Breast epithelium (tissue), 4 donors: ENCODE measurements around the gene PYGL. TPM values are rescaled to one million over a fixed set of nuclear protein-coding genes. Genes with fewer than 3 reads are reported as not detected.

Experiments used
- DNase-seq, 2 donors: peaks; one replicate each; pipeline ENCODE4 v3.0.0-alpha.2; 2019; ENCODE audit warnings: low spot score in 2 of 2
- H3K27ac ChIP-seq, 2 donors: fragments of 200-600 bp; sonication (generic) in 1 of 2; one replicate each; pipeline ENCODE4 v1.5.1; 2016 to 2019; ENCODE audit warnings: mild to moderate bottlenecking in 1 of 2
- H3K27me3 ChIP-seq, 2 donors: fragments of 200-600 bp; sonication (generic) in 1 of 2; one replicate each; pipeline versions ENCODE4 v1.5.1 to v1.6.0; 2017 to 2019; ENCODE audit warnings: control low read depth in 1 of 2, mild to moderate bottlenecking in 1 of 2
- H3K36me3 ChIP-seq: fragments of 200-600 bp; one replicate; pipeline ENCODE4 v1.5.1; 2019
- H3K4me1 ChIP-seq, 2 donors: fragments of 200-600 bp; sonication (generic); one replicate each; pipeline ENCODE4 v1.5.1; 2016 to 2019; ENCODE audit warnings: control low read depth in 1 of 2
- H3K4me3 ChIP-seq, 3 donors: fragments of 200-600 bp; sonication (generic); 1 replicate in 2 of 3; 2 replicates in 1 of 3; pipeline ENCODE4 v1.5.1; 2016 to 2019; ENCODE audit warnings: mild to moderate bottlenecking in 3 of 3, moderate library complexity in 2 of 3
- H3K9me3 ChIP-seq, 2 donors: fragments of 200-600 bp; sonication (generic) in 1 of 2; one replicate each; pipeline ENCODE4 v1.5.1; 2016 to 2019; ENCODE audit warnings: control low read depth in 1 of 2
- POLR2A ChIP-seq: fragments of 450-650 bp; IDR thresholded peaks from one replicate; pipeline ENCODE4 v1.6.1; 2016; ENCODE audit warnings: antibody characterized with exemption, mild to moderate bottlenecking, moderate library complexity
- POLR2AphosphoS5 ChIP-seq, 3 donors: sonication (generic); formaldehyde crosslinking; IDR thresholded peaks; one replicate each; pipeline ENCODE4 v1.6.1; 2017; ENCODE audit warnings: antibody characterized with exemption in 3 of 3
- intact Hi-C: fragments of 100-400 bp; cut with DNase I; formaldehyde crosslinking; loops from one replicate; pipeline ENCODE4 v1.15.1; 2023; ENCODE audit warnings: low total_unique reads
- total RNA-seq, 3 donors: library from RNA; depleted of rRNA; stranded (reverse); fragments of >200 nt; gene quantifications; one replicate each; pipeline ENCODE4 v1.1.0, GENCODE V29; 2016
- TF ChIP-seq, protein P1 (sequence below), 3 donors: fragments of 450-650 bp; IDR thresholded peaks; one replicate each; pipeline ENCODE4 v1.5.1; 2016 to 2017; ENCODE audit warnings: antibody characterized with exemption in 3 of 3, mild to moderate bottlenecking in 3 of 3, moderate library complexity in 3 of 3

PYGL gene
- total RNA-seq, 3 donors from 2014 or later = 53.6 to 126 (median 57.4) TPM

DNA sequence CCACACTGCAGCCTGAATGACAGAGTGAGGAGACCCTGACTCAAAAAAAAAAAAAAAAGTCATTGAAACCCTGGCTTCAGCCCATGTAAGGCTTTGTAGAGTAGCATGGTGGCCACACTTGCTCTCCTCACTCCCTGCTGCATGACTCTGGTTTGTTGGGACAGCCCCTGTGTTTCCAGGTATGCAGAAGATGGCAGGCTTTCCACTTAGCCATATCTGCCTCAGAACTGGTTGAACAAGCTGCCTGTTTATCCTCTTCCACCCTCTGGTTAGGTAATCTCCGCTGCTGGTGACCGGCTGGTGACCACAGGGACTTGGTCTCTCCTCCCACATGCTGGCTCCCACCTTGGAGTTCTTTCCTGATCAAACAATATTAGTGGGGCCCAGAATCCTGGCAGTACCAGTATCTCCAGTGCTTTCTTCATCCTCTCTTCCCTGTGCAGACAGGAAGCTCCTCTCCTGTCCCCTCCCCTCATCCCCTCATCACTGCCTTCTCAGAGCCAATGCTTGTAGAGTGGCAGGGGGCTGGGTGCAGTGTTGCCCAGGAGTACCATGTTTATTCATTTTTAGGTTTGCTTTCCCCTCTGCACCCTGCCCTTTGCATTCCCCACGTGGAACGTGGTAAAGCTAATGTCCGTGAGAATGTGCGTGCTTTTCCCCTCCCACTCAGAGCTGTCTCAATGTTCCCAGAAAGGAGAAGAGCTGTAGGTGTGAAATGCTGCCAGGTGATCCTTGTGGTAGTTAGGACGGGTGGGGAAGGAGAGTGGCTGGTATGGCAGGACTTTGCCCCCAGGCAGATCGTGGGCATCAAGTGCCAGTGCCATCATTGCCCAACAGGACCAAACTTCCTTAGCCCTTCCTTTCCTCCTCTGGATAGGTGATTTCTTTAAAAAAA is 61.1 kb downstream of the PYGL start:
- intact Hi-C loops = no loop called here
- Histone ChIP-seq H3K27ac (no peak overlapping the region), H3K36me3 (no peaks in the 10 kb centered on the region), H3K27me3 (no peaks in the 10 kb centered on the region), H3K9me3 (no peaks in the 10 kb centered on the region), H3K4me1 (no peaks in the 10 kb centered on the region), H3K4me3 (no peak overlapping the region)
- peak in 1 of 2 donors; percentile 43 for DNase-seq
- TF ChIP-seq POLR2A (no peak), POLR2AphosphoS5 (IDR thresholded peaks at IDR 0.05) (no peak)
- TF ChIP-seq, protein P1, sequence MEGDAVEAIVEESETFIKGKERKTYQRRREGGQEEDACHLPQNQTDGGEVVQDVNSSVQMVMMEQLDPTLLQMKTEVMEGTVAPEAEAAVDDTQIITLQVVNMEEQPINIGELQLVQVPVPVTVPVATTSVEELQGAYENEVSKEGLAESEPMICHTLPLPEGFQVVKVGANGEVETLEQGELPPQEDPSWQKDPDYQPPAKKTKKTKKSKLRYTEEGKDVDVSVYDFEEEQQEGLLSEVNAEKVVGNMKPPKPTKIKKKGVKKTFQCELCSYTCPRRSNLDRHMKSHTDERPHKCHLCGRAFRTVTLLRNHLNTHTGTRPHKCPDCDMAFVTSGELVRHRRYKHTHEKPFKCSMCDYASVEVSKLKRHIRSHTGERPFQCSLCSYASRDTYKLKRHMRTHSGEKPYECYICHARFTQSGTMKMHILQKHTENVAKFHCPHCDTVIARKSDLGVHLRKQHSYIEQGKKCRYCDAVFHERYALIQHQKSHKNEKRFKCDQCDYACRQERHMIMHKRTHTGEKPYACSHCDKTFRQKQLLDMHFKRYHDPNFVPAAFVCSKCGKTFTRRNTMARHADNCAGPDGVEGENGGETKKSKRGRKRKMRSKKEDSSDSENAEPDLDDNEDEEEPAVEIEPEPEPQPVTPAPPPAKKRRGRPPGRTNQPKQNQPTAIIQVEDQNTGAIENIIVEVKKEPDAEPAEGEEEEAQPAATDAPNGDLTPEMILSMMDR (IDR thresholded peaks at IDR 0.05) = no peak

- intact Hi-C loops = no loop called here
- TF ChIP-seq POLR2AphosphoS5 (IDR thresholded peaks at IDR 0.05) = no peak
- TF ChIP-seq, protein P1 (IDR thresholded peaks at IDR 0.05) = no peak
- no peak for TF ChIP-seq POLR2A
- DNase-seq = no peak
- Histone ChIP-seq H3K36me3 (no peaks in the 10 kb centered on the region), H3K27me3 (no peaks in the 10 kb centered on the region), H3K4me3 (no peak overlapping the region), H3K9me3 (no peaks in the 10 kb centered on the region), H3K4me1 (no peaks in the 10 kb centered on the region), H3K27ac (no peak overlapping the region)
Measured at GRCh38 chr14:50875359-50876070, 68.8 kb downstream of the PYGL start.

GRCh38 chr14:50874757-50875156 is 69.5 kb downstream of the PYGL start:
- DNase-seq = no peak
- Histone ChIP-seq H3K36me3 (no peaks in the 10 kb centered on the region), H3K4me1 (no peaks in the 10 kb centered on the region), H3K27ac (no peak overlapping the region), H3K27me3 (no peaks in the 10 kb centered on the region), H3K9me3 (no peaks in the 10 kb centered on the region), H3K4me3 (no peak overlapping the region)
- TF ChIP-seq POLR2A = no peak
- TF ChIP-seq, protein P1 (IDR thresholded peaks at IDR 0.05) = no peak
- no peak for TF ChIP-seq POLR2AphosphoS5 (IDR thresholded peaks at IDR 0.05)
- intact Hi-C loops = no loop called here

GRCh38 chr14:50871914-50872732 is 72.2 kb downstream of the PYGL start, which contains the start of gene ABHD12B:
Gene ABHD12B, plus strand, starts transcription at chr14:50872053. Its CDS starts 122 bp downstream, at chr14:50872175.
- Histone ChIP-seq H3K9me3 (no peaks in the 10 kb centered on the region), H3K4me3 (peak within 1 kb of the TSS; percentile 10 to 65 (median 46)), H3K4me1 (no peaks in the 10 kb centered on the region), H3K27ac (no peak within 1 kb of the TSS), H3K36me3 (no peaks in the 10 kb centered on the region), H3K27me3 (no peaks in the 10 kb centered on the region)
- intact Hi-C loops = no loop called here
- no peak for DNase-seq
- TF ChIP-seq, protein P1 (IDR thresholded peaks at IDR 0.05) = no peak
- TF ChIP-seq POLR2A = no peak
- TF ChIP-seq POLR2AphosphoS5 (IDR thresholded peaks at IDR 0.05) = no peak
